ENCODE data around the gene TROAP. TPM values are rescaled to one million over a fixed set of nuclear protein-coding genes. Genes with fewer than 3 reads are reported as not detected.
A peak's percentile ranks its signal among the peaks of the same experiment; 100 is the strongest.

The TROAP gene
- total and polyA plus RNA-seq, 9 of the 15 experiments (the other 6 are each of a cell fraction or from before 2014, with no cell fraction given), result 46.4 to 171 (median 59.8) TPM

- Histone ChIP-seq H3K4me1 (replicated peaks in 1 of 2; ENCODE audit: control insufficient read depth in 2 of 2, insufficient read depth in 2 of 2, low read length in 2 of 2) (peaks cover 20 to 54% of the 10 kb centered on the region in 2 experiments), H3K79me2 (ENCODE audit: control insufficient read depth, insufficient read depth, low read length) (no peaks in the 10 kb centered on the region), H3K27ac (ENCODE audit: extremely low read depth, low read depth, low read length) (no peak overlapping the region), H3K9ac (ENCODE audit: insufficient read depth in 1 of 2, low read depth in 2 of 2, low read length in 2 of 2) (peak overlapping the region in 1 of 2 experiments; percentile 32; a peak in 2 of 4 replicates), H3K4me3 (no peak overlapping the region), H3K4me2 (ENCODE audit: insufficient read depth, low read length) (no peak overlapping the region), H3K9me3 (replicated peaks; ENCODE audit: control insufficient read depth, insufficient read depth, low read depth, low read length) (no peaks in the 10 kb centered on the region), H3K9me1 (ENCODE audit: control insufficient read depth, insufficient read depth, low read length) (no peaks in the 10 kb centered on the region), H3K36me3 (ENCODE audit: control insufficient read depth, insufficient read depth, low read length) (no peaks in the 10 kb centered on the region), H2AFZ (ENCODE audit: low read depth, low read length) (no peak overlapping the region), H3K27me3 (ENCODE audit: control insufficient read depth in 2 of 2, insufficient read depth in 2 of 2, low read length in 2 of 2) (peaks cover 3 to 5% of the 10 kb centered on the region in 2 experiments; a peak in 2 of 5 replicates), H4K20me1 (replicated peaks; ENCODE audit: control insufficient read depth, insufficient read depth, low read length) (peaks cover 2% of the 10 kb centered on the region; the same call in 1 of the 2 replicates)
- BruUV-seq (replicated peaks), result no TSS peak
- ChIA-PET POLR2A (interaction anchor here (0.8 to 1.6 kb wide), 6 partner anchors 13 to 73 kb away, joined by 3 to 6 read pairs (median 3); partner anchors contain the start of gene TUBA1C), CTCF (ENCODE audit: low intra/inter-chr PET ratio) (interaction anchor here (3.8 kb wide), 1 partner anchor 50 kb away, joined by 27 read pairs; no protein-coding TSS in a partner anchor)
- TF ChIP-seq NR2C2 (CRISPR knock-in tag; IDR thresholded peaks at IDR 0.05), result no peak
- no peak for TF ChIP-seq NR2C2 (tag; IDR thresholded peaks at IDR 0.05)
- TF ChIP-seq SRSF7 (optimal IDR thresholded peaks at IDR 0.05; ENCODE audit: low read depth, low read length), result no peak
- TF ChIP-seq ZNF766 (CRISPR knock-in tag; conservative IDR thresholded peaks at IDR 0.05), result no peak
- TF ChIP-seq IRF2 (CRISPR knock-in tag; IDR thresholded peaks at IDR 0.05), result no peak
- TF ChIP-seq PHB2 (IDR thresholded peaks at IDR 0.05; ENCODE audit: low read depth), result no peak
- no peak for TF ChIP-seq CTCFL (IDR thresholded peaks at IDR 0.05; ENCODE audit: borderline replicate concordance, insufficient read depth, low read depth, low read length, poor library complexity, severe bottlenecking)
- TF ChIP-seq PRPF4 (IDR thresholded peaks at IDR 0.05; ENCODE audit: insufficient read depth, low read depth, low read length, poor library complexity, severe bottlenecking), result no peak
- TF ChIP-seq RBM34 (IDR thresholded peaks at IDR 0.05; ENCODE audit: borderline replicate concordance, insufficient read depth, low read length), result no peak
- TF ChIP-seq ZBED1 (IDR thresholded peaks at IDR 0.05), result no peak
- no peak for TF ChIP-seq TOE1 (IDR thresholded peaks at IDR 0.05; ENCODE audit: borderline replicate concordance)
- TF ChIP-seq TOE1 (CRISPR knock-in tag; IDR thresholded peaks at IDR 0.05; ENCODE audit: borderline replicate concordance, low read depth), result no peak
- TF ChIP-seq HDGF (IDR thresholded peaks at IDR 0.05), result no peak
- TF ChIP-seq, protein P1, sequence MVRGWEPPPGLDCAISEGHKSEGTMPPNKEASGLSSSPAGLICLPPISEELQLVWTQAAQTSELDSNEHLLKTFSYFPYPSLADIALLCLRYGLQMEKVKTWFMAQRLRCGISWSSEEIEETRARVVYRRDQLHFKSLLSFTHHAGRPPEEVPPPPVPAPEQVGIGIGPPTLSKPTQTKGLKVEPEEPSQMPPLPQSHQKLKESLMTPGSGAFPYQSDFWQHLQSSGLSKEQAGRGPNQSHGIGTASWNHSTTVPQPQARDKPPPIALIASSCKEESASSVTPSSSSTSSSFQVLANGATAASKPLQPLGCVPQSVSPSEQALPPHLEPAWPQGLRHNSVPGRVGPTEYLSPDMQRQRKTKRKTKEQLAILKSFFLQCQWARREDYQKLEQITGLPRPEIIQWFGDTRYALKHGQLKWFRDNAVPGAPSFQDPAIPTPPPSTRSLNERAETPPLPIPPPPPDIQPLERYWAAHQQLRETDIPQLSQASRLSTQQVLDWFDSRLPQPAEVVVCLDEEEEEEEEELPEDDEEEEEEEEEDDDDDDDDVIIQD (CRISPR knock-in tag; IDR thresholded peaks at IDR 0.05), result no peak
- TF ChIP-seq SRSF1 (IDR thresholded peaks at IDR 0.05; ENCODE audit: low read depth, low read length), result no peak
- no peak for ATAC-seq
- no peak for DNase-seq (ENCODE audit: extremely low read depth in 1 of 4, low spot score in 3 of 4)
- intact Hi-C loops (cut with micrococcal nuclease) (no loop called here), in situ Hi-C loops (cut with MboI) (loop anchor here (5.0 kb wide), 1 partner anchor 52 kb away; no protein-coding TSS in a partner anchor)
- WGBS (ENCODE audit: insufficient coverage, low coverage, missing lambda C conversion rate), result 33% methylated on average over 6 of the region's 6 CpGs
- FAIRE-seq, result no peak
Measured at GRCh38 chr12:49338830-49339463, 15.9 kb downstream of the TROAP start.

Data from K562 (cell line).